NCI-H2227 (cell line): ENCODE data around the gene SLC39A8.

Experiments used
- DNase-seq: peaks from one replicate; lab custom pipeline; 2025; ENCODE audit not compliant: unreplicated experiment; lab: John Stamatoyannopoulos, UW

SLC39A8 gene

GRCh38 chr4:102234243-102234838, 110.9 kb downstream of the SLC39A8 start:
- no peak for DNase-seq

GRCh38 chr4:102230194-102230593, 115.1 kb downstream of the SLC39A8 start:
- DNase-seq: peak; percentile 50

- DNase-seq: no peak
Measured at GRCh38 chr4:102227388-102227787, 117.9 kb downstream of the SLC39A8 start.

- no peak for DNase-seq
Measured at GRCh38 chr4:102223461-102223860, 121.8 kb downstream of the SLC39A8 start.

GRCh38 chr4:102222838-102223409, 122.4 kb downstream of the SLC39A8 start:
- no peak for DNase-seq

GRCh38 chr4:102219129-102219528, 126.2 kb downstream of the SLC39A8 start:
- peak; percentile 73 for DNase-seq

- peak; percentile 77 for DNase-seq
Measured at GRCh38 chr4:102218656-102219055, 126.6 kb downstream of the SLC39A8 start.

- DNase-seq: no peak
Measured at GRCh38 chr4:102217775-102218355, 127.4 kb downstream of the SLC39A8 start.

GRCh38 chr4:102217345-102217744, 127.9 kb downstream of the SLC39A8 start:
- DNase-seq: no peak

GRCh38 chr4:102216666-102217065, 128.6 kb downstream of the SLC39A8 start:
- no peak for DNase-seq

GRCh38 chr4:102213031-102213430, 132.3 kb downstream of the SLC39A8 start:
- no peak for DNase-seq
